Stimulated activated CD8-positive, alpha-beta memory T cell treated with anti-CD3 and anti-CD28 coated beads, Interleukin-4, amount 100 ng/mL, for 48 hours (primary cell): ENCODE results near the gene NCS1.

Experiments
- DNase-seq: peaks from one replicate; pipeline ENCODE4 v3.0.0-alpha.2; 2020

NCS1 gene

DNA sequence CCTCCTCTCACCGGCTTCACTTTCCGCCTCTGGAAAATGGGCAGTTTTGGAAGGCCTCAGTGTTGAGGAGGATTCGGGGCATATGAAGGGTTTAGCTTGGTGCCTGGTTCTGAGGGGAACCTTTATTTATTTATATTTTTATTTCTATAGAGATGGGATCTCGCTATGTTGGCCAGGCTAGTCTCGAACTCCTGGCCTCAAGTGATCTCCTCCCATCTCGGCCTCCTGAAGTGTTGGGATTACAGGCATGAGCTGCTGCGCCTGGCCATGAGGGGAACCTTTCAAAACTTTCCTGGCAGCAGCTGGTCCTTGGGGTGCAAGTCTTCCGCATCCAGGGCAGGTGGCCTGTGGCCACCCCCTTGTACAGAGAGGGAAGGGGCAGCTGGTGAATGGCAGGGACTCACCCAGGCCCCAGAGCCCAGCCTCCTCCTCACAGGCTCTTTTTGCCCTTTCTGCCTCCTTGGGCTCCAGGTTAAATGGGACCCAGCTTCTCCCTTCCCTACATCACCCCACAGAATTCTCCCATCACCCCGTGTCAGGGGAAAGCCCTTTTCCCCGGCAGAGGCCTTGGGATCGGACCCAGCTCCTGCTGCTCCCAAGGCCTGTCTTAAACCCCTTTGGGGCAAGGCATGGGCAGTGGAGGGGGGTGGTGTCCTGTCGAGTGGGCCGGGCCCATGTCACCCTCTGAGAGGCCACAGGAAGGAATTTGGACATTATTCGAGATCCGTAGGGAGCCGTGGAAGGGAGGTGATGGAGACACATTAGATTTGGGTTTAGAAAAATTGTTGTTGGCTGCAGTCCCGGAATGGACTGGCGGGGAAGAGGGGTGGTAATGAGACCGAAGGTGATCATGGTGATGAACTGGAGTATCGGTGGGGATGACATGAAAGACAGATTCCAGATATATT is 5.9 kb downstream of the NCS1 start:
- no peak for DNase-seq

DNA sequence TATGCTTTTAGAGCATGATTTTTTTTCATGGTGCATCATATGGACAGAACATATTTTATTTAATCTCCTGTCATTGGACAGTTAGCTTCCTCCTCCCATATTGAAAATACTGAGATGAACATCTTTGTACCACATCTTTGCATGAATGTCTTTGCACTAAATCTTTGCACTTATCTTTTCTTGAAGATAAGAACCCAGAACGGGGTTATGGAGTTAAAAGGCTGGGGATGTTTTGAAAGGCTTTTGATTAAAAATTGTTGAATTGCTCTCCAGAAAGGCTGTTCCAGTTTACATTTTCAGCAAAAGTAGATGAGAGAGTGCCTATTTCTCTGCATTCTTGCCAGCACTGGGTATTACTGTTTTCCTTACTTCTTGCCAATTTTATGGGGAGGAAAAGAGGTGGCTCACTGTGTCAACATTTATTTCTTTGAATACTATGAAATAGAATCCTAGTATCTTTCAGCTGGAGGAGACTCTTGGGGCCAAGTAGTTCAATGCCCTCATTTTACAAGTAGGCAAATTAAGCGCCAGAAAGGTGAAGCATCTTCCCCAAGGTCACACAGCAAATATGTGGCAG is 7.2 kb downstream of the NCS1 start:
- no peak for DNase-seq

DNA sequence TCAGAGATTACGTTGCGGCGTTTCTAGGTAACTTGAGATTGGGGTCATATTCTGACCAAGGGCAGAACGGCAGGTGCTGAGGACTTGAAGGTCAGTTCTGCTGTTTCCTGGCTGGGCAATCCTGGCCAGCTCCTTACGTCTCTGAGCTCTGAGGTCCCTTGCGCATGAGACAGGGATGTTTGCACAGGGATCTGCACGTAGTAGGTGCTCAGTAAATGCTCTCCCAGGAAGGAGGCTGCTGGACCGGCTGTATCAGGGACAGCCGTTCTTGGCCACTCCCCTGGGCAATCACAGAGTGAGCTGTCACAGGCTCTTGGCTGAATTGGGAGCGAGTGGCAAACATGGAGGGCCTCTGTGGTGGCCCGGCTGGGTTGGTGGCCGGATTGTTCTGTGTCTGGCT is 8.3 kb downstream of the NCS1 start:
- DNase-seq: no peak

DNA sequence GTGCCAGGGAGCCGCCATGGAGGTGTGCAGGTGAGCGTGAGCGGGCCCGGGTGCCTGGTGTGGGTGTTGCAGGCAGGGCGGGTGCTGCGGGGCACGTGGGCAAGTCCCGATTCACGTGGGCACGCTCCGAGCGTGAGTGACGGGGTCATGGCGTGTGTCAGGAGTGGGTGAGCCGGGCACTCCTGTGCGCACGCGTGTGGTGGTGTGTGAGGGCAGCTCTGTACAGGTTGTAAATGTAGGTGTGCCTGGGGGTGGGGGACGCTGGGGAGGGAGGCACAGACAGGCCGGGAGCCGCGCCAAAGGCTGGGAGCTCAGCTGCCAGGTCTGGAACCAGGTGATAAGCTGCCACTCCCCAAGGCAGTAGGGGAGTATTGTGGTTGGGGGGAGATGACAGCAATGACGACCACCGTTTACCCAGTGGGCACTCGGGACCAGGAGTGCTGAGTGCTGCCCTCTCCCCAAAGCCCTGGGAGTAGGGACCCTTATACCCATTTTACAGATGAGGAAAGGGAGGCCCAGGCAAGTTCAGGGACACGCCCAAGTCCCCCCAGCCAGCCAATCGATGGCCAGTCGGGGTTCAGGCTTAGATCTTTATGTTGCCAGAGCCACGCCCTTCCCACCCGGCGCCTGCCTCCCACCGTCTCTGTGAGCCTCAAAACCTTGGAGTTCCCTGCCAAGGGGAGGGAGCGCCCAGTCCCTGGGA is 9.6 kb downstream of the NCS1 start:
- DNase-seq: no peak

DNA sequence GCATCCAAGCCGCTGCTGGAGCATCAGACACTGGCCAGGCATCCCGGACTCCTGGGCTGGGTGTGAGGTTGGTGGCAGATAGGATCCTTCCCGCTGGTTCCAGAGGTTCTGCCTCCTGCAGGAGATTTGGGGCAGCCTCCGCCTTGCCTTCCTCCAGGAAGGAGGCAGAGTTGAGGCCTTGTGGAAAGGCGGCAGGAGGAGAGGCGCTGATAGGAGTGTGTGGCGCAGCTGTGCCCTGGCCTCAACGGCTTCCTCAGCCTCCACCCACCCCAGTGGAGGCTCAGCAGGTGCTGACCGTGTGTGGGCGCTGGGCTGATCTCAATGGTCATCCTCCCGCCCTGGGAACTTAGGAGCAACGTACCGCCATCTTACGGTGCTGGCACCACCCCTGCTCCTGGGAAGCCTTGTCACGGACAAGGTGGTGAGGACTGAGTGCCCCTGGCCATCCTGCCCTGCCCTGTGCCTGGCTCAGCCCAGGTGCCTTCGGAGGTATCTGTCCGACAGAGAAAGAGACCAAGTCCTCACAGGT is 10.2 kb downstream of the NCS1 start:
- no peak for DNase-seq

DNA sequence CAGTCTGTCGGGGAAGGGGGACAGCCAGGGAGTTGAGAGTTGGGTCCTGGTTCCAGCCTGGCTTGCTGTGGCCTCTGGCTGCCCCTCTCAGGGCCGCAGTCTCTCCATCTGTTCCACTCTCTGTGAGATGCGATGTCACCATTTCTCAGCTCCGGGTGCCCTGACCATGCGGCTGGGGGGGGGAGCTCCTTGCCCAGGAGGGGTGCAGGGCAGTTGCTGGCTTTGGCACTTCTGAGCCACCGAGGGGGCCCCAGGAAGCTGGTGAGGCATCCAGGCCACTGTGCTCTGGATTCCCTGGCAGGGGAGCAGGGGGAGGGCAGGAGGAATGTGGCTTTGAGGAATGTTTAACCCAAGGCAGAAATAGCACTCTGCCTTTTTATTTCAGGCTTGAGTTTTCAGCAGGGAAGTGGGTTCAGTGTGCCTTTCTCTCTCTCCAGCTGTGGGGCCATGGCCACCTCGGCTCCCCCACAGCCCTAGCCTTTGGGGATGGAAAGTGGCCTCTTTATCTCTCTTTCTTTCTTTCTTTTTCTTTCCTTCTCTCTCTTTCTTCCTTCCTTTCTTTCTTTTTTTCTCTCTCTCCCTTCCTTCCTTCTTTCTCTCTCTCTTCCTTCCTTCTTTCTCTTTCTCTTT is 11.0 kb downstream of the NCS1 start:
- DNase-seq: no peak

DNA sequence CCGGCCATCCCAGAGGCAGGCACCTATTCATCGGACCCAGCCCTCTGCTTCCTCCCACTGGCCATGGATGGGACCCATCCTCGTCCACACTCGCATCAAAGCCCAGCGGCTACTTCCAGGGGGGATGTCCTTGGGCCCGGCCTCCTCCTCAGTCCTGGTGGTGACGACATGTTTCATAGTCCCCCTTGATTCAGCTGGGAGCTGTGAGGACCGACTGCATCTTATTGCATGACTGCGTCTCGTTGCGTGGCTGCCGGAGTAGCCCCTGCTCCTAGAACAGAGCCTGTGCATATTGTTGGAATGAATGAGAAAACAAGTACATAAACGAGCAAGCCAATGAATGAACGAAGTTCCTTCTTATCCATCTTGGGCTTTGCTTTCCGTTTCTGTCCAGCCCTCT is 12.8 kb downstream of the NCS1 start:
- DNase-seq: no peak

DNA sequence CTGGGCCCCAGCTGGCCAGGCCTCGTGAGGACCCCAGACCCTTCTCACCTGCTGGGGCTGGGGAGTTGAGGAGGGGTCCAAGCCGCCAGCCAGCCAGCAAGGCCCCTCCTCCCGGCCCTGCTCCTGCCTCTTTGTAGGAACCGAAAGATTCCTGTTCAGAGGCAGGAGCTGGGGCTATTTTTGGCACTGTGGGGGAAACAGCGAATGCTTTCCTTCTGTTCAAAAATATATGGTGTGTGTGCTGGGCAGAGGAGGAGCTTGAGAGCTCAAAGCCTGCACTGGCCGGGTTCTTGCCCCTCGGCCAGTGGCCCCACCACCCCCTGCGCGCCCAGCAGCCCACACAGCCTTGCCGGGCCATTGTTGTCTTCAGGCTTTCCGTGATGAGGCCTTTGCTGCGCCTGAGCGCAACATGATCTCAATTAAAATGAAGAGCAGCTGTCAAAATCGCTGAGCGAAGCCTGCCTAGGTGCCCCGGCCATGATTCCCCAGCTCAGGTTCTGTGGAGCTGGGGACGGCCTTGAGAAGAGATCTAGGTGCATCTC is 13.4 kb downstream of the NCS1 start:
- no peak for DNase-seq

DNA sequence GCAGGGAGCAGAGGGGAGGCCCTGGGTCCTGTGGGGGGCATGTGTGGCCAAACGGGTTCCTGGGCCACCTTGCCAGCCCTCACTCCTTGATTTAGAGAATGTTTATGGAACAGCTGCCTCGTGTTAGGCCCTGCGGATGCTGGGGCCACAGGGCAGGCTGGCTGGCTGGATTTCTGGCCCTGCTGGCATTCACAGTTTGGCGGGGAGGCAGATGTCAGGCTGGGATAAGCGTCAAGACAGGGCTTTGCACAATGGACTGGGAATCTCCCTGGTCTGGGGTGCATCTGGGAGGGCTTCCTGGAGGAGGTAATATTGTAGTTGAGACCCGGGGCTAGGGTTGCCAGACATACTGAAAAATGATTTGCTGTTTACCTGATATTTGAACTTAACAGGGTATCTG is 13.8 kb downstream of the NCS1 start:
- no peak for DNase-seq

DNA sequence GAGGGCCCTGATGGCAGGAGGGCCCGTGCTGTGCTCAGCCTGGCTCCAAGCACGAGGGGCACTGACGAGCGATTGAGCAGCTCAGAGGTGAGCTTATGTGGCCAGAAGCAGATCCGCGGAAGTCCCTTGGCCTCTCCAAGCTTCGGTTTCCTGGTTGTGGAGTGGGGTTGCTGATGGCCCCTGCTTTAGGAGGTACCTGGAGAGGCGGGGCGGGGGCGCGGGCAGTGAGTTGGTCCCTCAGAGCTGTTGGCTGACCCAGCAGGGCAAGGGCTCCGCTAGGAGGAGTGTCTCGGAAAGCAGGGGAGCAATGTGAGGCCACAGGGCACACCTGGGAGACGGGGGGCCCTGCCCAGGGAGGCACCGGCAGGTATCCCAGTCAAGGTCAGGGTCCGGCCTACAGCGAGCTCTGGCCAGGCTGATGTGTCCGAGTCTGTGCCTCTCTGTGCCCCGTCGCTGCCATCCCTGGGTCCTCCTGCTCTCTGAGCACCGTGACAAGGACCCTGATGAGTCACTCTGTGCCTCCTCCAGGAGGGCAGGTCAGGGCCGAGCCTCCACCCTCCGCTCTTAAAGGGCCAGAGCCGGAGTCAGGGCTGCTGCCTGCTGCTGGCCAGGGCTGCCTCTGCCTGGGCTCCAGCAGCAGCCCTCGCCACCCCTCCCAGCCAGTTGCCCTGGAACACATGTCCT is 14.8 kb downstream of the NCS1 start:
- peak; percentile 39 for DNase-seq

DNA sequence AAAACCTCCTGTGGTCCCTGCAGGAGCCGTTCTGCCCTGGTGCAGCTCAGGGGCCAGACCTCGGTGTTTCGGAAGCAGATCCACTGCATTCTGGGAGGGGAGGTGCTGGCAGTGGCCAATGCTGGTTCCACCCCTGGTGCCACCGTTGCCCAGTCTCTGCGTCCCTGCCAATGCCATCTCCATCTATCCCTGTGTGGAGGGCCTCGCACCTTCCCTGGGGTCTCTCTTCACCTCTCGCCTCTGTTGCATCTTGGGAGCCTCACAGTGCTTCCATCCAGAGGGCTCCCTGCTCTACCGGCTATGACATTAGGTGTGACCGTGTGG is 15.3 kb downstream of the NCS1 start:
- DNase-seq: no peak

DNA sequence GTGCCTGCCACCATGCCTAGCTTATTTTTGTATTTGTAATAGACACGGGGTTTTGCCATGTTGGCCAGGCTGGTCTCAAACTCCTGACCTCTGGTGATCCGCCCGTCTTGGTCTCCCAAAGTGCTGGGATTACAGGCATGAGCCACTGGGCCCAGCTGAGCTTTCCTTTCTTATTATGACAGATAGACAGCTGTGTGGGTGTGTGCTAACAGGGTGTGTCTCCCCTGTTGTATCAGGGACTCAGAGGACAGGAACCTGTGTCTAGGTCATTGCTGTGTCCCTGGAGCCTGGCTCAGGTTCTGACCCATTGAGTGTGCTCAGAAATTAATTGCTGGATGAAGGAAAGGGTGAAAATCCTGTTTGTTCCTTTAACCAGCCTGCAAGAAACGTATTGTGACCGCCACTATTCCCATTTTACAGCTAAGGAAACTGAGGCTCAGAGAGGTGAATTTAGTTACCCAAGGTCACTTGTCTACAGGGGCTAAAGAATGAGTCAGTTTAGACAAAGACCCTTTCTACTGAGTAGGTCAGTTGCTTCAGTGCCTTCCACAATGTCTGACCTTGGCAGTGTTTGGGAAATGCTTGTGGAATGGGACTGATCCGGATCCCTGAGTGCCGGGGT is 16.8 kb downstream of the NCS1 start:
- no peak for DNase-seq

DNA sequence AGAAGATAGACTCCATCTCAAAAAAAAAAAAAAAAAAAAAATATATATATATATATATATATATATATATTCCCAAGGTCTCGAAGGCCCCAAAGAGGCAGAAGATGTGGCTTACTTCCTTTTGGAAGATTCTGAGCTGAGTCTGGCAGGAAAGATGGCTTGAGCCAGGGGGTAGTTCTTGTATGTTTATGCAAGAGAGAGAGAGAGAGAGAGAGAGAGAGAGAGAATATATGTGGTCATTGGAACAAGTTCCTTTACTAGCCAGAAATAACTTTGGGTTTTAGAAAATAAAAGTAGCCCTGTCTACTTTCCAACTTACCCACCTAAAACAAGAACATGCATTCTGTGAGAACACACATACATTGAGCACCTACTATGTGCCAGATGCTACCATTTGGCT is 17.6 kb downstream of the NCS1 start:
- no peak for DNase-seq

DNA sequence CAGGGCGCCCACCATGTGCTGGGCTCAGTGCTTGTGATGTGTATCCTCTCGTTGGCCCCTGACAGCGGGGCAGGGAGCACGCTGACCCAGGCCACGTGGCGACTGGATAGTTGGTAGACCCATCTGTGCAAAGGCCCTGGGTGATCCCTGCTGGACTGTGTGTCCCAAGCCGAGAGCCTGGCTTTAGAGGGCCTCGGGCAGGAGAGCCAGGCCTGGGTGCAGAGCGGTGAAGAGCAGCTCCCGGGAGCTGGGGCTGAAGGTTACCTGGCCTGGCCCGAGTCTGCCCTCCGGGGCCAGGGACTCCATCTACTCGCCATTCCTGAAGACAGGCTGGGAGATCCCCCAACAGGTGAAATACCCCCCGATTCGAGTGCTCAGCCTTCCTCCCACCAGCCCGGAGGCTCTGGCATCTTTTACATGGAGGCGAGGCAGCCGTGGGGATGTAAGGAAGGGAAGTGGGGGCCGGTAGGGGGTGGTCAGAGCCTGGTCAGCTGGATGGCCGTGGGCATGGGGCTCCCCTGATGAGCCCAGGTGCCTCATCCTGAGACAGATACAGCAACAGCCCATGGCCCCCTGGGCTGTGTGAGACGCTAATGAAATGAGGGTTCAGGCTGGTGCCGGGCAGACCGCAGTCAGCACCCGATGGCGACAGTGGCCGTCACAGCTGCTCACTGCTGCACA is 19.0 kb downstream of the NCS1 start:
- no peak for DNase-seq

DNA sequence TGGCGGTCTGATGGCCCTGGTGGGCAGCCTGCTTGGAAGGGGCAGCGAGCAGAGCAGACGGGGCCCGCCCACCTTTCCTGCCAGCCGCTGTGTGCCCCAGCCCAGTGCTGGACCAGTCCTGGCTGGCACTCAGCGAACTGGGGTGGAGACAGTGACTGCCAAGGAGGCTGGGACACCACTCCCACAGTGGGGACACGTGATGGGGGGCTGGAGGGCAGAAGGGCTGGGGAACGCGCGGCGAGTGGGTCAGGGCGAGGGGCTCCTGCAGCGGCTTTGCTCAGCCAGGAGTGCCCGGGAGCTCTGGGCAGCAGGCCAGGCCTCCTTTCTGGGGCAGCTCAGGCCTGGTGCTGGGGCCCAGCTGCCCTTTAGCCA is 19.5 kb downstream of the NCS1 start:
- no peak for DNase-seq

DNA sequence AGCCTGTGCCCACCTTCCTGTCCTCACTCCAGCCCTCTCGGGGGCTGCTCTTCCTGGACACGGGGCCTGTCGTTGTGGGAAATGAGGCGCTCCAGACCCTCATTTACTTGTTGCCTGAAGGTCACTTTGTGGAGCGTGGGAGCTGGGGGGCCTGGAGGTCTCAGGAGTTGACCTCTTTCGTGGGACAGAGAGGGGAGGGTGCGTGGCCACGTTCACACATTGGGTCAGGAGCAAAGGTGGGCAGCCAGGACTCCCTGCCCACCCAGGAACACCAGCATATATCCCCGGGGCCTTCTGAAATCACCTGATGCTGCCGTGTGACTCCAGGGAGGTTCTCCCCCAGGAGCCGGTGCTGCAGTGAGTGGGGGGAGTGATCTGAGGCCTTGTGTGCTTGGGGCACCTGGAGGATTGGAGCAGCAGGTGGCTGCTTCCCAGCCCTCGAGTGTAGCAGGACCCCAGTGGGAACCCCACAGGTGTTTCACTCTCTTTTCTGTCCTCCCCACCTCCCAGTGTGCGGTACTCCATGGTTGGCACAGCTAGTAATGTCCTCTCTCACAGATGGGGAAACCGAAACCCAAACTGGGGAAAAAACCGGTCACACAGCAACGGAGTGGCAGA is 20.3 kb downstream of the NCS1 start:
- DNase-seq: no peak

DNA sequence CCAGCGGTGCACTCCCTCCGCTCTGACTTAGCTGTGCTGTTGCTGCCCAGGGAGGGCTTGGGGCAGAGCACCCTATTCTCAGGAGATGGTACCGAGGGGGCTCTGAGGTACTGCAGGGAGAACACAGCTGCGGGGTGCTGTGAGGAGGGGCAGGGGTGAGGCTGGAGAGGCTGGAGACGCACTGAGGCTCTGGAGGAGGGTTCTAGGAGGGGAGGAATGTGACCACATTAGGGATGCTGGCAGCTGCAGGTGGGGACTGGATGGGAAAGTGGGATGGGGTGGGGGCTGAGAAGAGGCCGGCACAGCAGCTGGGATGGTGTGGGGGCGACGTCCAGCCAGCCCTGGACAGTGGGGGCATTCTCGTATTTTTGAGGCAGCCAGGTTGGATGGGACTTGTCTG is 20.9 kb downstream of the NCS1 start:
- DNase-seq: no peak

DNA sequence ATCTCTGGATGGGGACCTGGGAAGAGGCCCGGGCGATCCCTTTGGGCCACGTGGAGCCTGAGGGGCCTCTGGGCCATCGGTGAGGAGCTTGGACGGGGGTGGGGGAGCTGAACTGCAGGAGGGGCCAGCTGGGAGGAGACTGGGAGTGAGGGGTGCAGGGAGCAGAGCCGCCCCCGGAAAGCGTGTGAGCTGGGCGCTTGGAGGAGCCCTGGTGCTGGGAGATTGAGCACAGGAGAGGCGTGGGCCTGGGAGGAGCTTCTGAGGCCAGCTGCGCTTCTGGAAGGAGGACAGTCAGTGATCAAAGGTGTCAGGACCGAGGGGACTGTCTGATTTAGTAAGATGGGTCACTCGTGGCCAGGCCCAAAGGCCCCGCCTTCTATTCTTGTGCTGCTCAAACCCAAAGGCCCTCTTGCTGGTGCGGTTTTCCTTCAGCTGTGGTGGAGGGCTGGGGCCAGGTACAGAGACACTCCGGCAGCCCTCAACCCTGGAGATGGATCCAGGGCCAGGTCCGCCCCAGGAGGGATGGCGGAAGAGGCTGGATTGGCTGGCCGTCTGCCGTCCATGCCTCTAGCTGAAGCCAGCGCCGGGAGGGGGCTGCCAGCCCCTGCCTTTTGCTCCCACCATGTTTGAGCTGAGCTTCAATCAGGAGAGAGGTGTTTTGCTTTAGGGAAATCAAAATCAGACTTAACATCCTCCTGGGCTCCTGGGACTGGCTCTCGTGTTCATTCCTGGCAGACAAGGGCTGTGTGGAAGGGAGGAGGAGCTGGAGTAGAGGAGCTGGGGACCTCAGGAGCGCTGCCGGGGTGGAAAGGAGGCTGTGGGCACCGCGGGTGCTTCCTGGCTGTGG is 21.6 kb downstream of the NCS1 start:
- DNase-seq: no peak

DNA sequence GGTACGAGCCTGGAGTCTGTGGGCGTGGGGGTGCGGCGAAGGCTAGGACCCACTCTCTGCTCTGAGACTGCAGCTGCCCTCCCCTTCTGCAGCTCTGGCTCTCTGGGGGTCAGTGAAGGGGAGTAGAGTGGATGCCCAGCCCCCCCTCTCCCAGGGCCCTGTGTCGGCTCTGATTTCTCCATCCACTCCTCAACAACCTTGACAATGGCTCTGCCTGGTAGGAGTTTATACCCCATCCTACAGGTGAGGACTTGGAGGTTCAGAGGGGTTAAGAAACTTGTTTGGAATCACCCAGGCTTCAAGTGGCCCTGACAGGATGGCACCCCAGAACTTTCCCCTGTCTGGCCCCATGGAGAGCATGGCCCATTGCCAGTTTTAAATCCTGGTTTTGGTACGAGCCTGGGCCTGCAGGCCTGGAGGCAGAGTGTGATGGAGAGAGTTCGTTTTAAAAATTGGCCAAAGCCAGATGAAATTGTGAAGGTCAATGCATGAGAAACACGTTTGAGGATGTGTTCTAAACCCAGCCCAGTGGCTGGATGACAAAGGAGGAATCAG is 22.3 kb downstream of the NCS1 start:
- no peak for DNase-seq

DNA sequence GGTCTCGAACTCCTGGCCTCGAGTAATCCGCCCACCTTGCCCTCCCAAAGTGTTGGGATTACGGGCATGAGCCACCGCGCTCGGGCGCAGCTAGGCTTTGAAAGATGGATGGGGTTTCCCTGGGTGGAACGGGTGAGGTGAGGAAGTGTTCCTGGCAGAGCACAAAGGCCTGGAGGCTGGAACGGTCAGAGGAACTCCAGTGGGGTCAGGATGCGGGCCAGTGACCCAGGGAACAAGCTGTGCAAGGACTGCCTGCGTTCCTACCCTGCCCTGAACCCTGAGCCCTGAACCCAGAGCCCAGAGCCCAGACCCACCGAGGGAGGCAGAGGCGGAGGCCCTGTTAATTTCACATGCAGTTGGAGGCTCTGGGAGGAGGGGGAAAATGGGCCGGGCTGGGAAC is 23.4 kb downstream of the NCS1 start:
- DNase-seq: no peak
